NT2/D1 (cell line): ENCODE data around the gene GJB6.

Experiments used
- YY1 ChIP-seq: IDR thresholded peaks from 2 replicates; pipeline ENCODE4 v1.6.1; 2011; ENCODE audit not compliant: insufficient read length, insufficient read depth
- ZNF274 ChIP-seq: IDR thresholded peaks from 2 replicates; pipeline ENCODE4 v1.6.1; 2011; ENCODE audit warnings: mild to moderate bottlenecking, low read depth, low read length

DNA sequence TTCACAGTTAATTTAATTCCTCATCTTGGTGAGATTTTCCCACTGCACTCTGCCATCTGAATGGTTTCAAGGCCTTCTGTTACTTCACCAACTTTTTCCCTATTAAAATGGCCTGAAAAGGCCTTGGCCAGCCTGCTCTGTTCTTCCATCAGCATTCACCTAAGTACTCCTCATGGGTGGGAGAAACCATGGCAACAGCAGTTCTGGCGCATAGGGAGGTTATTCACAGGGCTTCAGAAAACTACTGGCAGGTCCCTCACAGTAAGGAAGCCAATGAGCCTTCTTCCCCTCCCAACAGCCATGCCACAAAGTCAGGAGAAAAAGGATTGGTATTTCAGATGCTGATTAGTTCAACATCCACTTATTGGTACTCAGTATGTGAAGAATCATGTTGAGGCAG lies 22.2 kb downstream of the GJB6 start:
- TF ChIP-seq ZNF274, result no peak
- TF ChIP-seq YY1, result no peak
